Memory B cell (primary cell): ENCODE results near the gene ZNF414.
"Not testable (repeated sequence)": the region's sequence is repeated elsewhere in the genome, so short reads cannot be mapped to it uniquely, and the experiment has no call there.

Experiments
- ATAC-seq: fragments of 150-1000 bp; cut with Tn5 transposase; 2 replicates; pipeline ENCODE4 v1.10.0; 2021; ENCODE audit warnings: low read depth, mild to moderate bottlenecking, moderate library complexity
- DNase-seq, 2 donors: peaks; one replicate each; pipeline ENCODE4 v3.0.0; 2022; ENCODE audit warnings: low spot score in 2 of 2
- H3K27ac Mint-ChIP-seq: one replicate; pipeline ENCODE4 v1.8.0; 2022; ENCODE audit warnings: mild to moderate bottlenecking, moderate library complexity, mixed read lengths
- H3K27me3 Mint-ChIP-seq: one replicate; pipeline ENCODE4 v1.8.0; 2022; ENCODE audit warnings: mixed read lengths
- H3K36me3 Mint-ChIP-seq: one replicate; pipeline ENCODE4 v1.8.0; 2022; ENCODE audit warnings: mild to moderate bottlenecking, mixed read lengths
- H3K4me1 Mint-ChIP-seq: one replicate; pipeline ENCODE4 v1.8.0; 2022; ENCODE audit warnings: mixed read lengths
- H3K4me3 Mint-ChIP-seq: one replicate; pipeline ENCODE4 v1.8.0; 2022; ENCODE audit warnings: mild to moderate bottlenecking, moderate library complexity, mixed read lengths
- H3K9me3 Mint-ChIP-seq: one replicate; pipeline ENCODE4 v1.8.0; 2022; ENCODE audit warnings: mixed read lengths

The ZNF414 gene

GRCh38 chr19:8513687-8514504 is at the start of gene ZNF414:
Gene ZNF414, minus strand, starts transcription at chr19:8514167. Its CDS starts 121 bp downstream, at chr19:8514046.
- Mint-ChIP-seq H3K27ac (peak within 1 kb of the TSS; percentile 100), H3K4me1 (peaks cover 24% of the 10 kb centered on the region), H3K27me3 (no peaks in the 10 kb centered on the region), H3K4me3 (peak within 1 kb of the TSS; percentile 99), H3K9me3 (no peaks in the 10 kb centered on the region), H3K36me3 (no peaks in the 10 kb centered on the region)
- DNase-seq, result peak; percentile 98 to 99
- ATAC-seq, result peak; percentile 88

- Mint-ChIP-seq H3K9me3 (no peaks in the 10 kb centered on the region), H3K27me3 (no peaks in the 10 kb centered on the region), H3K36me3 (peaks cover 14% of the 10 kb centered on the region), H3K27ac (peak overlapping the region; percentile 74), H3K4me3 (no peak overlapping the region), H3K4me1 (peaks cover 18% of the 10 kb centered on the region)
- DNase-seq, result no peak
- no peak for ATAC-seq
Observed at GRCh38 chr19:8561075-8561764, 47.3 kb upstream of the ZNF414 start.

- ATAC-seq, result no peak
- Mint-ChIP-seq H3K36me3 (peaks cover 22% of the 10 kb centered on the region), H3K9me3 (no peaks in the 10 kb centered on the region), H3K27me3 (no peaks in the 10 kb centered on the region), H3K4me1 (peaks cover 6% of the 10 kb centered on the region), H3K4me3 (no peak overlapping the region), H3K27ac (peak overlapping the region; percentile 73)
- no peak for DNase-seq
Observed at GRCh38 chr19:8558325-8558724, 44.4 kb upstream of the ZNF414 start.

DNA sequence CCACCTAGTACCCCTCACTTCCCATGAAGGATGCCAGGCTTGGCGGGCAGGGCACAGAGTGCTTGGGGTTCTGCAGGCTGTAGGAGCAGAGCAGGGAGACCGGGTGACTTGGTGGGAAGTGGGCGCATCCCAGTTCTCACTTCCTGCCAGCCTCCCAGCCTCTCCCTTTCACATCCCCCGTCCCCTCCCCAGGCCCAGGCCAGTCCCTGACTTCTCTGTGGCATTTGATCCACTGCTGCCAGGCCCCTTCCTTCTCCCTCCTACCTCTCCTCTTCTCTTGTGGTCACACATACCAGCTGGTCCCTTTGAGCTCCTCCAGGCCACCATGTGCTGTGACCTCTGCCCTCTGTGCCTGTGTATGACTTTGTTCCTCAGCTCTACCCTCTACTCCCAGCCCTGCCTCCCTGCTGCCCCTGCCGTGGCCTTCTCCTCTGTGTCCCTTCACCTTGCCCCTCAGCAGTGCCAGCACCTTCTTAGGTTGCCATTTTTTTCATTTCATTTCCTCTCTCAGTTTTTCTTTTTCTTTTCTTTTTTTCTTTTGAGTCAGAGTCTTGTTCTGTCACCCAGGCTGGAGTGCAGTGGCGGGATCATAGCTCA is 43.8 kb upstream of the ZNF414 start:
- H3K4me3 Mint-ChIP-seq, result no peak overlapping the region
- peaks cover 6% of the 10 kb centered on the region for H3K4me1 Mint-ChIP-seq
- no peaks in the 10 kb centered on the region for H3K27me3 Mint-ChIP-seq
- H3K27ac Mint-ChIP-seq, result peak overlapping the region; percentile 73
- peaks cover 25% of the 10 kb centered on the region for H3K36me3 Mint-ChIP-seq
- DNase-seq (no peak), ATAC-seq (no peak)
- H3K9me3 Mint-ChIP-seq, result no peaks in the 10 kb centered on the region

DNA sequence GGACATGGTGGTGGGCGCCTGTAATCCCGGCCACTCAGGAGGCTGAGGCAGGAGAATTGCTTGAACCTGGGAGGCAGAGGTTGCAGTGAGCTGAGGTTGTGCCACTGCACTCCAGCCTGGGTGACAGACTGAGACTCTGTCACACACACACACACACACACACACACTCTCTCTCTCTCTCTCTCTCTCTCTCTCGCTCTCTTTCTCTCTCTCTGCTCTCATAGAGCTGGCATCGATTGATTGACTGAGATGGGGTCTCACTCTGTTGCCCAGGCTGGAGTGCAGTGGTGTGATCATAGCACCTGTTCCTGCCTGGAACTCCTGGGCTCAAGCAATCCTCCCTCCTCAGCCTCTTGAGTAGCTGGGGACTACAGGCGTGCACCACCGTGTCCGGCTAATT is 39.8 kb upstream of the ZNF414 start:
- H3K4me3 Mint-ChIP-seq, H3K9me3 Mint-ChIP-seq, ATAC-seq, H3K27me3 Mint-ChIP-seq, H3K4me1 Mint-ChIP-seq, DNase-seq: not testable (repeated sequence)
- H3K27ac Mint-ChIP-seq, result peak overlapping the region; percentile 56
- peaks cover 32% of the 10 kb centered on the region for H3K36me3 Mint-ChIP-seq

GRCh38 chr19:8552810-8553209 is 38.8 kb upstream of the ZNF414 start:
- peaks cover 2% of the 10 kb centered on the region for H3K4me1 Mint-ChIP-seq
- DNase-seq (no peak), ATAC-seq (no peak)
- H3K27ac Mint-ChIP-seq, result no peak overlapping the region
- H3K36me3 Mint-ChIP-seq, result peaks cover 32% of the 10 kb centered on the region
- H3K9me3 Mint-ChIP-seq, result no peaks in the 10 kb centered on the region
- H3K27me3 Mint-ChIP-seq, result no peaks in the 10 kb centered on the region
- H3K4me3 Mint-ChIP-seq, result no peak overlapping the region

- ATAC-seq, result no peak
- DNase-seq, result no peak
- H3K9me3 Mint-ChIP-seq, result no peaks in the 10 kb centered on the region
- no peaks in the 10 kb centered on the region for H3K4me1 Mint-ChIP-seq
- no peak overlapping the region for H3K27ac Mint-ChIP-seq
- H3K36me3 Mint-ChIP-seq, result peaks cover 36% of the 10 kb centered on the region
- H3K4me3 Mint-ChIP-seq, result no peak overlapping the region
- H3K27me3 Mint-ChIP-seq, result no peaks in the 10 kb centered on the region
Observed at GRCh38 chr19:8550070-8550469, 36.1 kb upstream of the ZNF414 start.

GRCh38 chr19:8545743-8546142 is 31.8 kb upstream of the ZNF414 start:
- Mint-ChIP-seq H3K27me3 (no peaks in the 10 kb centered on the region), H3K27ac (no peak overlapping the region), H3K4me1 (no peaks in the 10 kb centered on the region), H3K36me3 (peaks cover 20% of the 10 kb centered on the region), H3K9me3 (no peaks in the 10 kb centered on the region), H3K4me3 (no peak overlapping the region)
- DNase-seq, result no peak
- no peak for ATAC-seq

GRCh38 chr19:8544168-8544567 is 30.2 kb upstream of the ZNF414 start:
- Mint-ChIP-seq H3K4me3 (no peak overlapping the region), H3K36me3 (peaks cover 24% of the 10 kb centered on the region), H3K27me3 (no peaks in the 10 kb centered on the region), H3K4me1 (no peaks in the 10 kb centered on the region), H3K9me3 (no peaks in the 10 kb centered on the region), H3K27ac (no peak overlapping the region)
- DNase-seq (no peak), ATAC-seq (no peak)

GRCh38 chr19:8539621-8540149 is 25.7 kb upstream of the ZNF414 start:
- Mint-ChIP-seq H3K27ac (no peak overlapping the region), H3K4me3 (no peak overlapping the region), H3K4me1 (no peaks in the 10 kb centered on the region), H3K9me3 (no peaks in the 10 kb centered on the region), H3K36me3 (peaks cover 27% of the 10 kb centered on the region), H3K27me3 (no peaks in the 10 kb centered on the region)
- DNase-seq, result no peak
- no peak for ATAC-seq

GRCh38 chr19:8537099-8537498 is 23.1 kb upstream of the ZNF414 start:
- Mint-ChIP-seq H3K27ac (no peak overlapping the region), H3K9me3 (no peaks in the 10 kb centered on the region), H3K36me3 (peaks cover 32% of the 10 kb centered on the region), H3K4me1 (no peaks in the 10 kb centered on the region), H3K4me3 (no peak overlapping the region), H3K27me3 (no peaks in the 10 kb centered on the region)
- ATAC-seq (no peak), DNase-seq (no peak)

DNA sequence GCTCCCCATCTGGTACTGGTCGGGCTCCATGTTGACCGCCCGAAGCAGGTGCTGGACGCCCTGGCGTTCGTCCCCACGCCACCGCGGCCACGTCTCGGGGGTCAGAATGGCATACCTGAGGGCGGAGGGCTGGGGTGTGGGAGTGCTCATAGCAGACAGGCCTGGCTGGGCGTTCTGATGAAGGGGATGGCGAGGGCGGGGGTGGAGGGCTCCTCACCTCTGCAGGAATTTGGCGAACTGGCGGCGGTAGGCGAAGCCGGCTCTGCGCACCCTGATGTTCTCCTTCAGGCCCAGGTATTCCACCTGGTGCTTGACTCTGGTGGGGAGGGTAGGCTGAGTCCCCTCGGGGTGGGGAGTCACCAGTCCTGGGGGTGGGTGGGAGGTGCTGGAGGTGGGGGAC is 22.3 kb upstream of the ZNF414 start:
- peaks cover 35% of the 10 kb centered on the region for H3K36me3 Mint-ChIP-seq
- H3K27ac Mint-ChIP-seq, result peak overlapping the region; percentile 0

GRCh38 chr19:8532225-8532624 is 18.3 kb upstream of the ZNF414 start:
- Mint-ChIP-seq H3K9me3 (no peaks in the 10 kb centered on the region), H3K27me3 (no peaks in the 10 kb centered on the region), H3K36me3 (peaks cover 51% of the 10 kb centered on the region), H3K4me1 (no peaks in the 10 kb centered on the region), H3K27ac (no peak overlapping the region), H3K4me3 (no peak overlapping the region)
- ATAC-seq, result no peak
- DNase-seq, result no peak

More for the DNA sequence above, 22.3 kb upstream of the ZNF414 start:
- H3K4me1 Mint-ChIP-seq, result no peaks in the 10 kb centered on the region
- no peaks in the 10 kb centered on the region for H3K9me3 Mint-ChIP-seq
- no peak for ATAC-seq
- H3K27me3 Mint-ChIP-seq, result no peaks in the 10 kb centered on the region
- H3K4me3 Mint-ChIP-seq, result no peak overlapping the region
- no peak for DNase-seq

- peaks cover 52% of the 10 kb centered on the region for H3K36me3 Mint-ChIP-seq
- no peaks in the 10 kb centered on the region for H3K9me3 Mint-ChIP-seq
- H3K4me1 Mint-ChIP-seq, result no peaks in the 10 kb centered on the region
- no peak for ATAC-seq
- no peaks in the 10 kb centered on the region for H3K27me3 Mint-ChIP-seq
- DNase-seq, result no peak
- no peak overlapping the region for H3K27ac Mint-ChIP-seq
- no peak overlapping the region for H3K4me3 Mint-ChIP-seq
Observed at GRCh38 chr19:8531470-8531869, 17.5 kb upstream of the ZNF414 start.
